Ovary (tissue), 3 donors: ENCODE data around the gene SIGLEC1.

Experiments
- EP300 ChIP-seq: sonication (generic); formaldehyde crosslinking; IDR thresholded peaks from one replicate; pipeline ENCODE4 v1.6.1; 2017; ENCODE audit warnings: antibody characterized with exemption
- POLR2A ChIP-seq: fragments of 450-650 bp; IDR thresholded peaks from one replicate; pipeline ENCODE4 v1.6.1; 2017; ENCODE audit warnings: antibody characterized with exemption, mild to moderate bottlenecking, moderate library complexity
- TF ChIP-seq, protein P1 (sequence below), 3 donors: fragments of 450-650 bp in 2 of 3; fragments of 200-600 bp in 1 of 3; IDR thresholded peaks; one replicate each; pipeline versions ENCODE4 v1.5.1 to v1.8.0; 2016 to 2022; ENCODE audit warnings: antibody characterized with exemption in 3 of 3, mild to moderate bottlenecking in 1 of 3
- donor health status: DM: no; HTN: no; CAD: no.

DNA sequence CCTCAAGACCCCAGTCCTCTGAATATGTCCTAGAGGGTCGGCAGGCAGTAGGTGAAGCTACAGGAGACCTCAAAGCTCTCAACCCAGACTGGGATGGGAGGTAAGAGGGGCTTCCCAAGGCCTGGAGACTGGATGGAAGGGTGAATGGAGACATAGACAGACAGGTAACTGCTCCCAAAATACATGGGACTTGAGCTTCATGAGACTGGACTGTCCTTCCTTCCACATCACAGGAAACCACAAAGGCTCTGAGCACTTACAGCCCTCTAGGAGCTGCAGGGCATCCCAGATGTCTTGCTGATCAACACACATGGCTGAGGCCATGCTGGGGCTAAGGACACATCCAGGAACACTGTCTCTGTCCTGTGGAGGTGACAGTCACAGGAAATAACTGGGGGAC lies 31.6 kb upstream of the SIGLEC1 start:
- TF ChIP-seq POLR2A (no peak), EP300 (no peak)
- TF ChIP-seq, protein P1, sequence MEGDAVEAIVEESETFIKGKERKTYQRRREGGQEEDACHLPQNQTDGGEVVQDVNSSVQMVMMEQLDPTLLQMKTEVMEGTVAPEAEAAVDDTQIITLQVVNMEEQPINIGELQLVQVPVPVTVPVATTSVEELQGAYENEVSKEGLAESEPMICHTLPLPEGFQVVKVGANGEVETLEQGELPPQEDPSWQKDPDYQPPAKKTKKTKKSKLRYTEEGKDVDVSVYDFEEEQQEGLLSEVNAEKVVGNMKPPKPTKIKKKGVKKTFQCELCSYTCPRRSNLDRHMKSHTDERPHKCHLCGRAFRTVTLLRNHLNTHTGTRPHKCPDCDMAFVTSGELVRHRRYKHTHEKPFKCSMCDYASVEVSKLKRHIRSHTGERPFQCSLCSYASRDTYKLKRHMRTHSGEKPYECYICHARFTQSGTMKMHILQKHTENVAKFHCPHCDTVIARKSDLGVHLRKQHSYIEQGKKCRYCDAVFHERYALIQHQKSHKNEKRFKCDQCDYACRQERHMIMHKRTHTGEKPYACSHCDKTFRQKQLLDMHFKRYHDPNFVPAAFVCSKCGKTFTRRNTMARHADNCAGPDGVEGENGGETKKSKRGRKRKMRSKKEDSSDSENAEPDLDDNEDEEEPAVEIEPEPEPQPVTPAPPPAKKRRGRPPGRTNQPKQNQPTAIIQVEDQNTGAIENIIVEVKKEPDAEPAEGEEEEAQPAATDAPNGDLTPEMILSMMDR (IDR thresholded peaks at IDR 0.05), result no peak
